ENCODE data around the gene FSTL1.

Gene FSTL1

GRCh38 chr3:120460181-120460790, 9.5 kb upstream of the FSTL1 start:
- no peaks in the 10 kb centered on the region for H3K9me3 ChIP-seq
- TF ChIP-seq CTCF (IDR thresholded peaks at IDR 0.05), result no peak
- no peak overlapping the region for H3K4me3 ChIP-seq
- no peaks in the 10 kb centered on the region for H3K4me1 ChIP-seq
- no peaks in the 10 kb centered on the region for H3K36me3 ChIP-seq
- intact Hi-C loops (cut with DNase I; ENCODE audit: low total_unique reads), result no loop called here
- no peak overlapping the region for H3K27ac ChIP-seq
- DNase-seq, result no peak
- no peaks in the 10 kb centered on the region for H3K27me3 ChIP-seq

DNA sequence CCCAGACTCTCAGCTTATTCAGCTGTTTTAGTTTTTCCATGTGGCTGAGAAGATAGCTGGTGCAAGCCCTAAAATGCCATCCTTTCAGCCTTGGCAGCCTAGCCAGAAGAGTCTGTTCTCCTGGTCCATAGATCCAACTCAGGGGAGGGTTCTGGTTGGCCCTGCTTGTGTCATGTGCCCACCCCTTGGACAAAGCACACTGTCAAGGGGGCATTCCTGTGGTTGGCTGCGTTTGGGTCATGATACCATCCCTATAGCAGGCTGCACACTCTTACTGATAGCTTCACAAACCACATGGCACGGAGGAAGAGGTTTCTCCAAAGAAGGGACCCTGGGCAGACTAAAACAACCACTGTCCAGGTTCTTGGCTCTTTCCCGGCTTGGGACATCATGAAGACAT, 8.4 kb upstream of the FSTL1 start:
- TF ChIP-seq CTCF (IDR thresholded peaks at IDR 0.05), result no peak

GRCh38 chr3:120457827-120458226, 7.0 kb upstream of the FSTL1 start:
- H3K4me3 ChIP-seq, result no peak overlapping the region
- H3K27me3 ChIP-seq, result no peaks in the 10 kb centered on the region
- no peak for TF ChIP-seq CTCF (IDR thresholded peaks at IDR 0.05)
- H3K4me1 ChIP-seq, result no peaks in the 10 kb centered on the region
- H3K36me3 ChIP-seq, result no peaks in the 10 kb centered on the region
- intact Hi-C loops (cut with DNase I; ENCODE audit: low total_unique reads), result loop anchor here (5.0 kb wide), 1 partner anchor 34 kb away; no protein-coding TSS in a partner anchor
- no peak overlapping the region for H3K27ac ChIP-seq
- DNase-seq, result no peak
- H3K9me3 ChIP-seq, result no peaks in the 10 kb centered on the region

More for the DNA sequence above, 8.4 kb upstream of the FSTL1 start:
- H3K4me1 ChIP-seq, result no peaks in the 10 kb centered on the region
- no peaks in the 10 kb centered on the region for H3K9me3 ChIP-seq
- DNase-seq, result no peak
- H3K36me3 ChIP-seq, result no peaks in the 10 kb centered on the region
- no peak overlapping the region for H3K4me3 ChIP-seq
- intact Hi-C loops (cut with DNase I; ENCODE audit: low total_unique reads), result loop anchor here (5.0 kb wide), 1 partner anchor 33 kb away; no protein-coding TSS in a partner anchor
- H3K27me3 ChIP-seq, result no peaks in the 10 kb centered on the region
- no peak overlapping the region for H3K27ac ChIP-seq

DNA sequence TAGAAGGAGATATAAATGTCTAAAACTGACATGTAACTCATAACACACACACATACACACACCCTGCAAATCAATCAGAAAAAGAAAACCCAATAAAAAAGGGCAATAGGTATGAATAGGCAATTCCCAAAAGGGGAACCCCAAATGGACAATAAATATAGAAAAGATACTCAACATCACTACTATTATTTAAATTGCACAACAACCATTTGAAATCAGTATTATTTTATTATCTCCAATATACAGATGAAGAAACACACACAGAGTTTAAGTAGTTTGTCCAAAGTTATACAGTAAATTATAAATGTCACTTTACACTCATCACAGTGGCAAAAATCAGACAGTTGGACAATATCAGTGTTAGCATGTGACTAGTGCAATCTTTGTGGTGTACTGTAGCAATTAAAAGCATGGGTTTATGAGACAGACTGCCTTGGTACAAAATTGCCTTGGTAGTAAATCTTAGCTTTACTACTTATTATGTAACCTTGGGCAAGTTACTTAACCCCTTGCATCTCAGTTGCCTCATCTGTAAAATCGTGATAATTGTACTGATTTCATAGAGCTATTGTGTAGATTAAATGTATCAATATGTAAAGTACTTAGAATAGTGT, 3.4 kb upstream of the FSTL1 start:
- Histone ChIP-seq H3K9me3 (no peaks in the 10 kb centered on the region), H3K27ac (no peak overlapping the region), H3K27me3 (no peaks in the 10 kb centered on the region), H3K36me3 (no peaks in the 10 kb centered on the region), H3K4me1 (peaks cover 0 to 8% (median 6%) of the 10 kb centered on the region in 4 donors), H3K4me3 (no peak overlapping the region)
- TF ChIP-seq CTCF (IDR thresholded peaks at IDR 0.05), result no peak
- intact Hi-C loops (cut with DNase I; ENCODE audit: low total_unique reads), result no loop called here
- no peak for DNase-seq

DNA sequence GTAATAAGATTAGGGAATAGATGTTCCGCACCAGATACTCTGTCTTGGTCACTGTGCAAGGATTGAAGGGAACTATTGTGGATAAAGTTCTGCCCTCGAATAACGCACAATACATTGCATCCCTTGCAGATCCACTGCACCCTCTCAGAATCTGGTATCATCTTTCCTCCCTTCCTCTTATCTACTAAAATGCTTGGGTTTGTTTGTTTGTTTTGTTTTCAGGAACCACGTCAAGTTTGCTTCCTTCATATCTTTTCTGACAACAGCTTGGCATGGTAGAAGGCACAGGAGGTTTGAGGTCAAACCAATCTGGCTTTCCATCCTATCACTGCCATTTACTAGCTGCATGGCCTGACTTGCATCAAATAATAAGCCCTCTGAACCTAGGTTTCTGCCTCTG, 2.0 kb upstream of the FSTL1 start:
- Histone ChIP-seq H3K4me3 (no peak overlapping the region), H3K27me3 (no peaks in the 10 kb centered on the region), H3K27ac (no peak overlapping the region), H3K9me3 (no peaks in the 10 kb centered on the region), H3K4me1 (peaks cover 0 to 22% (median 13%) of the 10 kb centered on the region in 4 donors), H3K36me3 (no peaks in the 10 kb centered on the region)
- intact Hi-C loops (cut with DNase I; ENCODE audit: low total_unique reads), result loop anchor here (2.0 kb wide), 1 partner anchor 56 kb away; no protein-coding TSS in a partner anchor
- no peak for TF ChIP-seq CTCF (IDR thresholded peaks at IDR 0.05)
- DNase-seq, result no peak
